NCI-H748 (cell line): ENCODE measurements around the gene RAD51B.

Experiments used
- DNase-seq: peaks from one replicate; lab custom pipeline; 2025; ENCODE audit not compliant: unreplicated experiment; lab: John Stamatoyannopoulos, UW

The RAD51B gene

GRCh38 chr14:68229423-68230100, 410.0 kb downstream of the RAD51B start:
- no peak for DNase-seq

- DNase-seq, result no peak
Measured at GRCh38 chr14:68230202-68230949, 410.8 kb downstream of the RAD51B start.

- no peak for DNase-seq
Measured at GRCh38 chr14:68230950-68231717, 411.6 kb downstream of the RAD51B start.

GRCh38 chr14:68231898-68232297, 412.3 kb downstream of the RAD51B start:
- DNase-seq, result no peak

- no peak for DNase-seq
Measured at GRCh38 chr14:68232300-68233055, 412.9 kb downstream of the RAD51B start.

GRCh38 chr14:68233101-68233784, 413.7 kb downstream of the RAD51B start:
- no peak for DNase-seq

GRCh38 chr14:68234101-68234905, 414.7 kb downstream of the RAD51B start:
- peak; percentile 91 for DNase-seq

GRCh38 chr14:68235011-68235410, 415.4 kb downstream of the RAD51B start:
- no peak for DNase-seq

GRCh38 chr14:68236582-68237458, 417.2 kb downstream of the RAD51B start:
- no peak for DNase-seq

GRCh38 chr14:68238551-68238950, 419.0 kb downstream of the RAD51B start:
- DNase-seq, result no peak

- DNase-seq, result no peak
Measured at GRCh38 chr14:68238976-68239375, 419.4 kb downstream of the RAD51B start.

- DNase-seq, result no peak
Measured at GRCh38 chr14:68239988-68240771, 420.6 kb downstream of the RAD51B start.

GRCh38 chr14:68241862-68242487, 422.4 kb downstream of the RAD51B start:
- no peak for DNase-seq

- DNase-seq, result peak; percentile 37
Measured at GRCh38 chr14:68243450-68244010, 424.0 kb downstream of the RAD51B start.

- no peak for DNase-seq
Measured at GRCh38 chr14:68244262-68244980, 424.8 kb downstream of the RAD51B start.
